NOMO-1 treated with DMSO at 0.1 percent for 48 hours (cell line): ENCODE results near the gene KRTAP10-12.

Experiments used
- DNase-seq: peaks from one replicate; lab custom pipeline; 2025; ENCODE audit not compliant: unreplicated experiment; lab: John Stamatoyannopoulos, UW

KRTAP10-12 gene

DNA sequence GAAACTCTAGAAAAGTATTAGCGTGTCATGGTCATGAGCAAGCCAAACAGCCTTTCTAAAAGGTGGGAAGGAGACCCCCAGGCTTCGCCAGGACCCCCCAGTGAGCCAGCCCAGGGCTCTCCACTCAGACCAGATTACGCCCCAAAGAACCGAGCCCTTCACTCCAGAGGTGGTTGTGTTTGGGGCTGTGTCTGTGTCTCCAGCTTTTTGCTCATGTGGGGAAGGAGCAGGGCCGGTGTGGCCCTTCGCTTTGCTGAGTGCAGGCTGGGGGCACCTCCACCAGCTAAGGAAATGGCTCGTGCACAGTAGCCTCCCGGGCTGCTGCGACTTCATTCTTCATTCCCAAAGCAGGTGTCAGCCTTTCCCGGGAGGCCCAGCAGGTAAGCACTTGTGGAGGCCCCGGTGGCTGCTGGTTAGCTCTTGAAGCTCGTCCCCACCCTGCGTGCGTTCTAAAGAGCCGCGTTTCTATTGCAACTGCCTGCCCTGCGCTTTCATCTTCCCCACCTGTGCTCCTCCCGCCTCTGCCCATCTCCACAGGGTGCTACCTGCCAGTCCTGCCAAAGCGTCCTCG is 13.9 kb downstream of the KRTAP10-12 start:
- no peak for DNase-seq

GRCh38 chr21:44711327-44712202 is 14.6 kb downstream of the KRTAP10-12 start, which contains the start of gene TSPEAR:
Gene TSPEAR, minus strand, starts transcription at chr21:44711572. Its CDS starts 58 bp downstream, at chr21:44711514.
- DNase-seq: no peak

GRCh38 chr21:44712203-44713028 is 15.4 kb downstream of the KRTAP10-12 start:
- DNase-seq: no peak

DNA sequence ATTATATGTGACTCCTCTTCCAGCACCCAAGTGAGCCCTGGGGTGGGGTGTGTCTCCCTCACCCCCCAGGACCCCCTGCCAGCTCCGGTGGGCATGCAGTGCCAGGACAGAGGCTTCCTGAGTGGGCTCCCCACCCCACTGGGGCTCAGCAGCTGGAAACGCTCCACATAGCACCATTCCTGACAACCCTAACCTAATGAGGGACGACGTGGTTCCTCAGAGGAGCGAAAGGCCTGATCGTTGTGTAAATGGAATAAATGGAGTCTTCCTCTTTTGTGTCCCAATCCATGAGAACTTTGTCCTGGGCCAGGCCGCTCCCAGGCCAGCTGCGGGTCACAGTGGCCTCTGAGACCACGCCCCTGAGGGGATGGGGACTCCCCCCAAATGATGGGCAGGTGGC is 16.2 kb downstream of the KRTAP10-12 start:
- DNase-seq: no peak

- no peak for DNase-seq
These were observed 16.9 kb downstream of the KRTAP10-12 start for GRCh38 chr21:44713846-44714245.

- DNase-seq: no peak
These were observed 17.9 kb downstream of the KRTAP10-12 start for GRCh38 chr21:44714905-44715304.

DNA sequence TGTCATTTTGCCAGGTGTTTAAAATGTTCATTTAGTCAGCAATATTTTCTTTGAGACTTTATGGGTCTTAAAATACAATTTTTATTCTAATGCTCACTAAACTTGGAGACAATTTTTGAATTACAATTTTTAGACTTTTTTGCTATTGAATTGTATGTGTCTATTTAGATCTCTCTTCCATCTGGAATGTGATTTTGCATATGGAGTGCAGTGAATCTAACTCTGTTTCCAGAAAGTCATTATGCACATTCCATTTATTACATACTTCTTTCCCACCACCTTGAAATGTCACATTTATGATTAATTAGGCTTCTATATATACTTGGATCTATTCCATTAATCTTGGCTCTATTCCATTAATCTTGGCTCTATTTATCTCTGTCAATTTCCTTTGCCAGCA is 20.0 kb downstream of the KRTAP10-12 start:
- DNase-seq: no peak

DNA sequence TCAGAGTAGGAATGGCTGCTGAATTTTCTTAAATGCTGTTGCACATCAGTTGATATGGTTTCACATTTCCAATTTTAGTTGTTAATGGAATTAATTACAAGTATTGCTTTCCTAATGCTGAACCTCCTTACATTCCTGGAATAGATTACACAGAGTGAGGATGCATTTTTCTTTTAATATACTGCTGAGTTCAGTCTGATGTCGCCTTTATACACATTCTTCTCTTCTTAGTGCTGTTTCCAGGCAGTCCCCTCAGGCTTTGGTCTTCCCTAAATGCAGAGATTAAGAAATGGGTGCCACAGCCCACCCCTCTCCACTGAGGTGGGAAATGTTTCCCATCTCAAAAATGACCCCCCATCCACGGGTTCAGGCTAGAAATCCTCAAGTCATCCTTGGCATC is 21.1 kb downstream of the KRTAP10-12 start:
- no peak for DNase-seq

GRCh38 chr21:44718571-44718970 is 21.6 kb downstream of the KRTAP10-12 start:
- no peak for DNase-seq

GRCh38 chr21:44720170-44720569 is 23.2 kb downstream of the KRTAP10-12 start:
- no peak for DNase-seq

DNA sequence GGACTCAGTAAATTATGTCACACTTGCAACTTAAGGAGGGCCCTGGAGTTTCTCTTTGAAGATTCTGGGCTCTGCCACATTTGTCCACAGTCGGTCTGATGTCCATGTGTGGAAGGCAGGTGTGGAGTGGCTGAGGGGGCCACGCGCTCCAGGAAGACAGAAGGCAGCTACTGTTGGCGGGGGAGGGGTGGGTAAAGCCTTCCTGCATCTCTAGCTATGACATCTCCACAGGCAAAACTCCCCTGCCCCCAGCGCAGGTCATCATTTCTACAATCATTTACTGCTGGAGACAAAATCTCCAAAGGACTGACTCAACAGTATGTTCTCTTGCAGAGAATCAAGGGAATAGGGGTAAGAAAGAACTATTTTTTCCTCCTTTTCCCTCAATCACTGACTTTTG is 25.8 kb downstream of the KRTAP10-12 start:
- no peak for DNase-seq

DNA sequence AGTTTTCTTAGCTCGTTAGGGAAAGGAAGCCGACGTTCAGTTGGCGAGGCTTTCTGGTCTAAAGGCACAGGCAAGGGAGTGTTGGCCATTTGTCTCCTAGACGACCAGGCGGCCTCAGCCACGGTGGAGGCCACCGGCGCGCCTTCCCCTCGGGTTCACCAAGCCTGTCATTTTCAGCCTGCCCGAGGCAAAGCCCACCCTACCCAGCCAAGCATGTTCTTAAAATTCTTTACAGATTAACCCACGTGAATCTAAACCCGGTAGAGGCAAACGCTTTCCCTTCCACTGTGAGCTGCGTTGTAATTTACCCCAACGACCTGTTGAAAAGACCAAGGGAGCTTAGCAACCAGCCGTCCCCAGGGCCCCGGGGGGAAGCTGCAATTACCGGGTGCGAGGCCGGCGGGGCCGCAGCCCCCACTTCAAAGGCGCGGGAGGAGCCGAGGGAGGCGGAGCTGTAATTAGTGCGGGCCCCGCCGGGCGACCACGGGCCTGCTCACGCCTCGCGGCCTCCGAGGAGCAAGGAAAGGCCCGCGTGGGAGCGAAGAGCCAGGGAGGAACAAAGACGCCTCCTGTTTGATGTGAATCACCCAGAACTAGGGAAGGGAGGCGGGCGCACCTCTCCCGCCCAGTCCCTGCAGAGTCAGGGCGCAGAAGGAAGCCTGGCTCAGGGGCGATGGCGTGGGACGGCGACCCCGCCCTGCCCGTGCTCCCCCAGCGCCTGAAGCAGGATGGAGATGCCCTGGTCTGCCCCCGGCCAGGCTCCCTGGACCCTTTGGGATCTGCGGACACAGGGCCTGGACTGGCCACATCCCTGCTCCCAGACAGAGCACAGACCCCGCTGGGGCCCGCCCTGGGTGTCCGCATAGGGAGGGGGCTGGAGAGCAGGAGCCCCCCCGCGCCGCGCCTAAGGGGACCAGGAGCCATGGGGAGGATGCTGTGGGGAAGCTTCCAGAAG is 26.5 kb downstream of the KRTAP10-12 start:
- DNase-seq: no peak

- DNase-seq: no peak
These were observed 27.2 kb downstream of the KRTAP10-12 start for GRCh38 chr21:44724196-44724595.

GRCh38 chr21:44724926-44725325 is 28.0 kb downstream of the KRTAP10-12 start:
- DNase-seq: no peak

DNA sequence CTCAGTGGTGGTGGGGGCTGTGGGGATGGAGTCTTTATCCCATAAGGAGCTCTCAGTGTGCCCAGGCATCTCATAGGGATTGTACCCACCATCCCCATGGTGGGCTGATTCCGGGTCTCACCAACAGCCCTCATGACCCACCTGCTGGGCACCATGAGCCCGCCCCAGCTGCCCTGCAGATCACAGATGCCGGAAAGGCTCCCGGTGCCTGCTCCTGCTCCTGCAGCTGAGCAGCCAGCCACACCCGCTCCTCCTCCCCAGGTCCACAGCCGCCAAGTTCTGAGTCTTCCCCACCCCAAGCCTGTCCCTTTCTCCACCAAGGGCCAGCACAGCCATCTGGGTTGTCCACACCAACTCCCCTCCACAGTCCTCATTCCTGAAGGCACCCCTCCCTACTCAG is 29.9 kb downstream of the KRTAP10-12 start:
- DNase-seq: no peak

DNA sequence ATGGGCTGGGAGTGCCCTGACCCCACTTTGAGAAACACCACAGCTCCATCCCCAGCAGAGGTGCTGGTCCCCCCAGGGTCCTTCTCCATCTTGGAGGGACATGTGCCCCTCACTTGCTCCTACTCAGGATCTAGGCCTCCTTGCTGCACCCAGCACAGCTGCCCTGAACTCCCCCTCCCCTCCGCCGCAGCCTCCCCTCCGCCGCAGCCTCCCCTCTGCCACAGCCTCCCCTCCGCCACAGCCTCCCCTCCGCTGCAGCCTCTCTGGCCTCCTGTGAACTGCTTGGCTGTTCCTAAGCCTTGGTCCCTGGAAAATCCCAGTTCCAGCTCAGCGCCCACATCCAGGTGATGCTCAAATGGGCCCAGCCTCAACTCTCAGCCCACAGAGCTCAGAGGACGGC is 30.3 kb downstream of the KRTAP10-12 start:
- no peak for DNase-seq

DNA sequence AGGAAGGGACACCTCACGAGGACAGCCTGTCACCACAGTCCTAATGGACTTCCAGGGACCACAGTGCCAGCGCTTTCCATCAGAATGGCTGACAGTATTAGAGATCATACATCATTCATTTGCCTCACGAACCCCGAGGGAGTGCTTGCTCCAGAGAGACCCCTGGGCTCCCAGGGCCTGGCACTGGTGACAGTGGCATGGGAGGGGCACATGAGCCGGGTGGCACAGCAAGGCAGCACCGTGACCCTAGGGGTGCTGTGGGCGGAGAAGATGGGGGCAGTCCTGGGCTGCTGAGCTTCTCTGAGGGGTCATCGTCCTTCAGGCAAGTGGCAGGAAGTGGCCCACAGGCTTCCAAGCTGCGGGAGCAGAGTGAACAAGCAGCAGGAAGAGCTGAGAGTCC is 30.8 kb downstream of the KRTAP10-12 start:
- no peak for DNase-seq

DNA sequence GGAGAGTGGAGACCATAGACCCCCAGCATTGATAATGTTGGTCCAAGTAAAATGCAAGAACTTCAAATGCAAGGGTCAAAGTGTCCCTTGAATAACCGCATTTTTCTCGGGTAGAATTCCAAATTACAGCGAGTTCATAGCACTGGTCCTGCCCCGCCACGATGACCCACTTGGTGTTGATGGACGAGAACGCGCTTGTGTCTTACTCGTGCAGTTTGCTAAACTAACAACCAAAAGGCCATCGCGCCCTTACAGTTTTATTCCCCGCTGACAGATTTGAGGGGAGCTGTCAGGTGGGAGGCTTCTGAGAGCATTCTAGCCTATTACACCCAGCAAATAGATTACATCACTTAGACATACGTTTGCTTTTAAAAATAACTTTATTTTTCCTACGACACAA is 31.7 kb downstream of the KRTAP10-12 start:
- no peak for DNase-seq

- DNase-seq: no peak
These were observed 32.5 kb downstream of the KRTAP10-12 start for GRCh38 chr21:44729336-44730027.

DNA sequence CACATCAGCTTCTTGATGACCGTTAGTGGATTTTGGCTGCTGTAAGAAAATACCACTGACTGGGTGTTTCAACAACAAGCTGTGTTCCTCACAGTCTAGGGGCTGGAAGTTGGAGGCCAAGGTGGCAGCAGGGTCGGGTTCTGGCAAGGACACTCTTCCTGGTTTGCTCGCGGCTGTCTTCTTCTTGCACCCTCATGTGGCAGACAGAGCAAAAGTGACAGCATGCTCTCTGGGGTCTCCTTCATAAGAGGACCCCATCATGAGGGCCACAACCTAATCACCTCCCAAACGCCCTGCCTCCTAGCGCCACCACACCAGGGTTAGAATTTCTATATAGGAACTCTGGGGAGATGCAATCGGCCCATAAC is 33.0 kb downstream of the KRTAP10-12 start:
- no peak for DNase-seq
